Right ventricle myocardium inferior (tissue), 1 donor: ENCODE results near the gene NPLOC4. TPM values are rescaled to one million over a fixed set of nuclear protein-coding genes. Genes with fewer than 3 reads are reported as not detected.
A peak's percentile ranks its signal among the peaks of the same experiment; 100 is the strongest.
"Not testable (repeated sequence)": the region's sequence is repeated elsewhere in the genome, so short reads cannot be mapped to it uniquely, and the experiment has no call there.

Source experiments
- ATAC-seq: fragments of 200-7000 bp; cut with Tn5 transposase; one replicate; pipeline ENCODE4 v1.9.1; 2020; ENCODE audit warnings: mild to moderate bottlenecking, moderate library complexity
- DNase-seq: peaks from one replicate; pipeline ENCODE4 v3.0.0; 2021; ENCODE audit errors: missing footprints
- intact Hi-C: fragments of 100-400 bp; cut with DNase I; formaldehyde crosslinking; loops from one replicate; pipeline ENCODE4 v1.11.0; 2022
- total RNA-seq: library from RNA; stranded (reverse); fragmentation: NEBNext Ultra II Directional; extraction: Animal tissue kit (Norgen Biotek cat#: 25700); gene quantifications from one replicate; pipeline ENCODE4 v1.2.1, GENCODE V29; 2021
- donor health status: DM: no; HTN: yes; CAD: no; lungs with severe emphysema.

NPLOC4 gene
- total RNA-seq, 1 donor from 2014 or later = 82.0 TPM

DNA sequence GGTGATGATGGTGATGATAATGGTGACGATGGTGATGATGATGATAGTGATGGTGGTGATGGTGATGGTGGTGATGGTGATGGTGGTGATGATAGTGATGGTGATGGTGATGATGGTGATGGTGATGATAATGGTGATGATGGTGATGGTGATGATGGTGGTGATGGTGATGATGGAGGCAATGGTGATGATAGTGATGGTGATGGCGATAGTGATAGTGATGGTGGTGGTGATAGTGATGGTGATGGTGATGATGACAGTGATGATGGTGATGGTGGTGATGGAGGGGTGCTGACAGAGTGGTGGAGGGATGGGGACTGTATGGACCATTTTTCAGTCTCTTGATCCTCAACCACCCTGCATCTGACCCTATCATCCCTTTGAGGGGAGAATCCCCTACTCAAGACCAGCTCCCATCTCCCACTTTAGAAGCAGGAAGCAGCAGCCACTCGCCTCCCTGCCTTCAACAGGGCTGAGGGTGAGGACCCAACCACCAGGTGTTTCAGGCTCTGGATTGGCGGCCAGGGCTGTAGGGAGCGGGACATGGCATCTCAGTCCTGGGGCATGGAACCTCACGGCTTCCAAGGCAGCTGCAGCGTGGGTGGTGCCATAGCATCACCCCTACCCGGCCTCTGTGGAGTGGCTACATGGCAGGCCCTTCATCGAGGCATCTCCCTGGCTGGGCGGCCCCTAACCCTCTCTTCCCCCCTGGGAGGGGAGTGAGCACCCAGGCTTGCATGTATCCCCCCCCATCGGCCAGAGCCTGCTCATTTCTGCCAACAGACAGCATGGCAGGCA, 104.2 kb downstream of the NPLOC4 start:
- DNase-seq = no peak
- intact Hi-C loops = no loop called here
- ATAC-seq = no peak

DNA sequence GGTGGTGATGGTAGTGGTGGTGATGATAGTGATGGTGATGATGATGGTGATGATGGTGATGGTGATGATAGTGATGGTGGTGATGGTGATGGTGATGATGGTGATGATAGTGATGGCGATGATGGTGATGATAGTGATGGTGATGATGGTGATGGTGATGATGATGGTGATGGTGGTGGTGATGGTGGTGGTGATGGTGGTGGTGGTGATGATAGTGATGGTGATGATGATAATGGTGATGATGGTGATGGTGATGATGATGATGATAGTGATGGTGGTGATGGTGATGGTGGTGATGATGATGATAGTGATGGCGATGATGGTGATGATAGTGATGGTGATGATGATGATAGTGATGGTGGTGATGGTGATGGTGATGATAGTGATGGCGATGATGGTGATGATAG, 104.9 kb downstream of the NPLOC4 start:
- ATAC-seq, DNase-seq, intact Hi-C loops: not testable (repeated sequence)

- DNase-seq, intact Hi-C loops, ATAC-seq: not testable (repeated sequence)
Observed at GRCh38 chr17:81531013-81531412, 105.9 kb downstream of the NPLOC4 start.

GRCh38 chr17:81529437-81529803, 107.5 kb downstream of the NPLOC4 start:
- intact Hi-C loops = no loop called here
- DNase-seq = no peak
- ATAC-seq = no peak

- ATAC-seq = peak; percentile 8
- peak; percentile 31 for DNase-seq
- intact Hi-C loops = no loop called here
Observed at GRCh38 chr17:81528651-81529436, 108.1 kb downstream of the NPLOC4 start.

DNA sequence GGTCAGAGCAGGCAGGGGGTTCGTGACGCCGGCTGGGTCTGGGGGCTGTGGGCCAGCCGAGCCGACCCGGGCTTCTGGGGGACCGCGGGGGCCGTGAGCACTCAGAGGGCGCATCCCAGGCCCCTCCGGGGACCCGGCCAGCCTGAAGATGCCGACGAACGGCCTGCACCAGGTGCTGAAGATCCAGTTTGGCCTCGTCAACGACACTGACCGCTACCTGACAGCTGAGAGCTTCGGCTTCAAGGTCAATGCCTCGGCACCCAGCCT, 108.6 kb downstream of the NPLOC4 start:
- no peak for DNase-seq
- intact Hi-C loops = no loop called here

DNA sequence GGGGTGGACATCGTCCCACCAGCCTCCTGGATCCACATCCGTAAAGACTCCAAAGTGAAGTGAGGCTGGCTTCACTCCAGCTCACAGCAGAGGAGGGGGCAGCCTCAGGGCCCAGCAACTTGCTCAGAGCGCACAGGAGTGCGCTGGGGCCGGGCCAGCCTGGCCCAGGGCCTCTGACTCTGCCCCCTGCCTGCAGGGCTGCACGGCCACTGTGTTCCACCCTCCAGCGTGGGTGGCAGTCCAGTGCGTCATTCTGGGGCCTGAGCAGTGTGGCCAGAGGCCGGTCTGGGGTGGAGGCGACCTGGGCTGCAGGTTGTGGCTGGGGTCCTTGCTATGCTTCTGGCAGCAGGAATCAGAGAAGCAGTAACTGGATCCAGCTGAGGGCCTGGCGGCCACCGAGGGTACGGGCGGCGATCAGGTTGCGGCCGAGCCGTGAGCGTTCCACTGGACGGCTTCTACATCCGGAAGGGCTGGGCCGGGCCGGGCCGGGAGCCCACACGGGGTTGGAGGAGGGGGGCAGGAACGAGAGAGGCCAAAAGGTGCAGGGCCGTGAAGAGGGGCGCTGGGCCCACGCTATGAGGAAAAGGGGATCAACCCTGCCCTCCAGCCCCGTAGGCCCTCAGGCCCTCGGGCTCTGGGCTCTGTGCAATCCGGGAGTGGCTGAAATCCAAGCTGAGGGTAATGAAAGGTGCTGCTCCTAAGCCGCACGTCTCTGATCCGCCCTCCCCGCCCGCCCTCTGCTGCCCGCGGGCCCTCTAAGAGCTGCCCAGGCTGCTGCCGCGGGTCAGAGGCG, 109.1 kb downstream of the NPLOC4 start, which contains the start of gene FSCN2:
Gene FSCN2 (plus strand): TSS at position 787 of the 793 bp plus-strand sequence. CDS start 155 bp downstream, outside the sequence.
- peak; percentile 47 for DNase-seq
- intact Hi-C loops = no loop called here
- ATAC-seq = no peak

More for the DNA sequence above, 108.6 kb downstream of the NPLOC4 start:
- ATAC-seq = no peak

- intact Hi-C loops = no loop called here
- no peak for ATAC-seq
Observed at GRCh38 chr17:81526662-81527571, 110.0 kb downstream of the NPLOC4 start.

GRCh38 chr17:81524865-81525159, 112.1 kb downstream of the NPLOC4 start:
- ATAC-seq = no peak
- intact Hi-C loops = no loop called here
- peak; percentile 59 for DNase-seq

More at GRCh38 chr17:81526662-81527571, 110.0 kb downstream of the NPLOC4 start:
- peak; percentile 55 for DNase-seq

DNA sequence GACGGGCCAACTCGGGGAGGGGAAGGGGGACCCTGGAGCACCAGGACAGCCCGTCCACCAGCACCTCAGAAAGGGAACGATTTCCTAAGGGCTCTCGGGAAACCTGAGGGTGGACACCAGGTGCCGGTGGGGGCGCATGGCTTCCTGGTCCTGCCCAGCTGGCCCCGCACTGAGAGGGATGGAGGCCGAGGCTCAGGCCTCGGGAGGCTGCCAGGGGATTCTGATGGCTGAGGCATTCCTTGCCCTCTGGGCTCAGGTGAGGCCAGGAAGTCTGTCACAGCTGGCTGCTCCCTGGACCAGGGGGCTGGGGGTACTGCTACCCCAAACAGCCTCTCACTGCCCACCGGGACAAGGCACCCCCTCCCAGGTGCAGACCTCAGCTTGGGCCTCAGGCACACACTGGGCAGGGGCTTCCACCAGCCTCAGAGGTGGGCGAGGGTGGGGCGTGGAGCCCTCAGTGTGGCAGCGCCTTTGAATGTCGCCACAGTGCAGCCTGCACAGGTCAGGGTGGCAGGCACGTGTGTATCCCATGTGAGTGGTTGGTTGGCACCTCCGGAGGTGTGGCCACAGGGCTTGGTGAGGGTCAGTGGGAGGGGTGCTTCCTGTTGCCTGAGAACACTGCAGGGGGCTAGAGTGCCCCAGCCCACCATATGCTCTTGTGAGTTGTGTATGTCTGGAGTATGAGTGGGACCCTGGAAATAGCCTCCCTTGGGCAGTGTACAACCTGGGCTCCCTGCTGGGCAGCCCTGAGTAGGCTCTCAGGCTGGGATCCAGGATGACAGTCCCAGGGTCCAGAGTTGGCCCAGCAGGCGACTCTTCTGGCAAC, 112.7 kb downstream of the NPLOC4 start:
- DNase-seq = no peak
- no peak for ATAC-seq
- intact Hi-C loops = no loop called here

DNA sequence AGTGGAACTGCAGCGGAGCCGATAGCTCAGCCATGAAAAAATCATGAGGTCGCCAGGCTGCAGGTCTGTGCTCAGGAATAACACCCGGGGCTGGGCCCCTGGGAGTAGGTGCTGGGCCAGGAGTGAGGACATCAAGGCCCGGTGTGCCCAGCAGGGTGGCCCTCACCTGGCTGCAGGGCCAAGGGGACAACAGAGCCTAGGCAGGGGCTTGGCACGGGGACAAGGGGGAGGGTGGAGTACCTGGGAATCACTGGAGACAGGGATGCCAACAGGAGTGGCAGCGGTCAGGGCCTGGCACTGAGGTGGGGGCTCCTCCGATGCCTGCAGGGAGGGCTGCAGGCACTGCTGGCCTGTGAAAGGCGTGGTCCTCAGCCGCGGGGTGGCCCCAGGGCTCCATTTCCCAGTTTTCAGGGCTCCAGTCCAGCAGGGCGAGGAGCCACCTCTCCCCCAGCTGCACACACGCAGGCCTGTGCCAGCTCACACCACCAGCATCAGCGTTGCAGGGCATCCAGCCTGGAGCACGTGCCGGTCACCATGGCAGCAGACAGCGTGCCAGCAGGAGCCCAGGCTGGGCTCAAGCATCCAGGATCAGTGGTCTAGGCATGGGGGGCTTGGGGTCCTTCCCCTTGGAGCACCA, 113.4 kb downstream of the NPLOC4 start:
- intact Hi-C loops = no loop called here
- DNase-seq = peak; percentile 71
- no peak for ATAC-seq

DNA sequence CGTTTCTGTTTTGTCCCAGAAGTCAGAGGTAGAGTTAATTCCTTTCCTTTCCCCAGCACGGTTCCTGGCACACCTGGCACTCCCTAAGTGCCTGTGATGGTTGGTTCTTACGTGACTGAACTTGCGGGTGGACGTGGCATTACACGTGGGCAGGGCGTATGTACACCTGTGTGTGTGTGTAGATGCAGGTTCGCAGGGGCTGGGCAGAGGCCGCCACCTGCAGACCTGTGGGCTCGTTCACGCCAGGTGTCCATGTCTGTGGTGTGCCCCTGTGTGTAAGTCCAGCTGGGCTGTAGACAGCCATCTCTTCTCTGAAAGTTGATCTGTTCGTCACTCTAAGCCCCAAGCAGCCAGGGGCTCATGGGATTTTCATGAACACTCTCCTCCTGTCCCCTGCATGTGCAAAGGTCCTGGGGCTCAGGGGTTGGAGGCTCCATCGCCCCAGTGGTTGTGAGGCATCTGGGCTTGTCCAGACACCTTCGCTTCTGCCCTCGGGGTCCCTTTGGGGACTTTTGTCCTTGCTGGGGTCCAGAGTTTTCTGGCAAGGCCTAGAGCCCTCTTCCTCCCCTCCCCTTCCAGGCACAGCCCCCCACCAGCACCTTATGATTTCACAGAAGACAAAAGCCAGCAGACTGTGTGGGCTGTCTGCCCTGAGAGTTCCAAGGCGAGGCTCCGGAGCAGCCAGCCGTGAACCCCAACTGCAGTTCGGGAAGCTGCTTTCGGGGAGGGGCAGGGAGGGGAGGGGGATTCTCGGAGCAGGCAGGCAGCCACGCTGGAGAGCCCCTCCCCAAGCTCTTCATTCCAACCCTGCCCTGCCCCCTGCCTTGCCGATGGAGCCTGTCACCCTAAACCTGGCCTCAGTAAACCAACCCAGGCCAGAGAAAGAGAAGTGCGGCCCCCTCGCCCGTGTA, 114.2 kb downstream of the NPLOC4 start:
- ATAC-seq (no peak), DNase-seq (peak; percentile 30)
- intact Hi-C loops = no loop called here

DNA sequence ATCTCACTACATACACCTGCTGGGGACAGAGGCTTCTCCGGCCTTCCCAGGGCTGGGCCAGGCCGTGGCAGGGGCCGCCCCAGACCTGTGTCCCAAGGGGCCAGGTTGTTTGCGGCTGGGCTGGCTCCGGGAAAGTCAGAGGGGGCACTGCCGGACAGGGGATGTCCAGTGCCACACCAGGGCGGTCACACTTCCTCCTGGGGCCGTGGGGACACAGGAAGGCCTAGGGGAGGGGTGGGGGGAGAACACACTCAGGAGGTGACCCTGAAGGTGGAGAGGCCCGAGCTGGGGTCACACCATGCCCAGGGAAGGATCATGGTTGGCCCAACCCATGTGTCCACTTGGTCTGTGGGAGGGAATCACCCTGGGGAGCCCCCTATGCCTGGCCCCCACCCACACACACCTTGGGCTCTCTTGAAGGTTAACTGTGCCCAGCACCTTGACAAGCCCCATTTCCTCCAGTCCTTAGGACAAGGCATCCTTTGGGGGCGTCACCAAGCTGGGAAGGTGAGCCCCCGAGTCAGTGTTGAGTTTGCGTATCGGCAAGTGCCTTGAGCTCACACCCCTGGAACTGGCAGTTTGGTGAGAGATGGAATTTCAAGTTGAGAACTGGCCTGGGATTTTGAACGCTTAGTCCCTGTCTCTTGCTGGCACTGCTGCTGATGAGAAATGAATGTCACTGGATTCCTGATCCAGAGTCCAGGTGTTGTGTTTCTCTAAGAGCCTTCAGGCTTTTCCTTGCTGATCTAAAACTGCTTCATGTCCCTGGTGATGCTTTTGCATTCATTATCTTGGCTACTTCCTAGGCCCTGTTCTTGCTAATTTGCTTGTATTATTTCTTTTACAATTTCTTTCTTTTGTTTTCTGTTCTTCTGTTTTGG, 116.7 kb downstream of the NPLOC4 start:
- intact Hi-C loops = no loop called here
- DNase-seq (no peak), ATAC-seq (no peak)

GRCh38 chr17:81519284-81520020, 117.5 kb downstream of the NPLOC4 start:
- intact Hi-C loops = loop anchor here (5.0 kb wide), 1 partner anchor 33 kb away; the partner anchor contains the start of gene FAAP100
- no peak for ATAC-seq
- DNase-seq = peak; percentile 64
